H9 (cell line): ENCODE data around the gene SEPTIN2. TPM values are rescaled to one million over a fixed set of nuclear protein-coding genes. Genes with fewer than 3 reads are reported as not detected.

Source experiments
- DNase-seq: peaks from one replicate; pipeline ENCODE4 v3.0.0-alpha.2; 2017
- H2AFZ ChIP-seq: one replicate; pipeline ENCODE4 v1.6.1; 2013; ENCODE audit warnings: mild to moderate bottlenecking, low read length, control low read depth, moderate library complexity
- H2AK5ac ChIP-seq: 2 replicates; pipeline ENCODE4 v1.6.1; 2013; ENCODE audit warnings: low read length, control low read depth, mixed read lengths; ENCODE audit not compliant: insufficient read length
- H2BK120ac ChIP-seq: one replicate; pipeline ENCODE4 v1.6.1; 2013; ENCODE audit warnings: low read depth, mild to moderate bottlenecking, low read length, control low read depth, inconsistent platforms; ENCODE audit not compliant: poor library complexity, severe bottlenecking
- H2BK12ac ChIP-seq: 2 replicates; pipeline ENCODE4 v1.6.1; 2013; ENCODE audit warnings: low read length, control low read depth, mixed read lengths, low read depth; ENCODE audit not compliant: insufficient read length
- H2BK15ac ChIP-seq: 2 replicates; pipeline ENCODE4 v1.6.1; 2013; ENCODE audit warnings: low read depth, low read length, control low read depth
- H2BK20ac ChIP-seq: one replicate; pipeline ENCODE4 v1.6.1; 2013; ENCODE audit warnings: low read depth, mild to moderate bottlenecking, low read length, control low read depth, inconsistent platforms; ENCODE audit not compliant: poor library complexity, severe bottlenecking
- H2BK5ac ChIP-seq: 2 replicates; pipeline ENCODE4 v1.6.1; 2013; ENCODE audit warnings: low read length, control low read depth, mixed read lengths; ENCODE audit not compliant: insufficient read length
- H3K14ac ChIP-seq: 2 replicates; pipeline ENCODE4 v1.6.1; 2013; ENCODE audit warnings: low read length, control low read depth; ENCODE audit not compliant: insufficient read depth
- H3K18ac ChIP-seq: 2 replicates; pipeline ENCODE4 v1.6.1; 2013; ENCODE audit warnings: low read depth, mild to moderate bottlenecking, mixed read lengths, low read length, control low read depth; ENCODE audit not compliant: insufficient read length
- H3K23ac ChIP-seq: 2 replicates; pipeline ENCODE4 v1.6.1; 2013; ENCODE audit warnings: low read length, control low read depth, mixed read lengths, low read depth; ENCODE audit not compliant: insufficient read length
- H3K23me2 ChIP-seq: 2 replicates; pipeline ENCODE4 v1.6.1; 2013; ENCODE audit warnings: low read depth, mild to moderate bottlenecking, mixed read lengths, low read length, control low read depth; ENCODE audit not compliant: insufficient read length, poor library complexity, severe bottlenecking
- H3K27ac ChIP-seq: 2 replicates; pipeline ENCODE4 v1.5.1; 2013; ENCODE audit warnings: low read length, control low read depth, mixed read lengths, low read depth; ENCODE audit not compliant: insufficient read length
- H3K27me3 ChIP-seq: 2 replicates; pipeline ENCODE4 v1.6.1; 2013; ENCODE audit warnings: low read length, control low read depth, inconsistent platforms; ENCODE audit not compliant: insufficient read depth
- H3K4ac ChIP-seq: 2 replicates; pipeline ENCODE4 v1.6.1; 2013; ENCODE audit warnings: low read depth, mild to moderate bottlenecking, control low read depth, inconsistent platforms, low read length, moderate library complexity
- H3K4me1 ChIP-seq: 2 replicates; pipeline ENCODE4 v1.6.1; 2013; ENCODE audit warnings: low read length, control low read depth, inconsistent platforms; ENCODE audit not compliant: insufficient read depth
- H3K4me2 ChIP-seq: 2 replicates; pipeline ENCODE4 v1.6.1; 2013; ENCODE audit warnings: low read length, control low read depth, mixed read lengths; ENCODE audit not compliant: insufficient read length, insufficient read depth
- H3K56ac ChIP-seq: 2 replicates; pipeline ENCODE4 v1.6.1; 2013; ENCODE audit warnings: low read depth, mild to moderate bottlenecking, mixed read lengths, low read length, control low read depth; ENCODE audit not compliant: insufficient read length
- H3K79me1 ChIP-seq: 2 replicates; pipeline ENCODE4 v1.6.1; 2013; ENCODE audit warnings: low read depth, mild to moderate bottlenecking, moderate library complexity, low read length, control low read depth, inconsistent platforms; ENCODE audit not compliant: insufficient read depth, poor library complexity, severe bottlenecking
- H3K79me2 ChIP-seq: 2 replicates; pipeline ENCODE4 v1.6.1; 2013; ENCODE audit warnings: low read length, control low read depth, inconsistent platforms; ENCODE audit not compliant: insufficient read depth
- H3K9ac ChIP-seq: 2 replicates; pipeline ENCODE4 v1.6.1; 2013; ENCODE audit warnings: low read length, control low read depth, mixed read lengths; ENCODE audit not compliant: insufficient read length; ENCODE audit errors: extremely low read depth
- H3K9me3 ChIP-seq: one replicate; pipeline ENCODE4 v1.6.1; 2013; ENCODE audit warnings: low read depth, low read length, inconsistent platforms; ENCODE audit not compliant: control insufficient read depth
- H3T11ph ChIP-seq: one replicate; pipeline ENCODE4 v1.6.1; 2013; ENCODE audit warnings: mild to moderate bottlenecking, low read length, control low read depth, inconsistent platforms
- H4K20me1 ChIP-seq: one replicate; pipeline ENCODE4 v1.6.1; 2013; ENCODE audit not compliant: control insufficient read depth, insufficient read length, insufficient read depth
- H4K5ac ChIP-seq: 2 replicates; pipeline ENCODE4 v1.6.1; 2013; ENCODE audit warnings: low read depth, mild to moderate bottlenecking, mixed read lengths, low read length, control low read depth; ENCODE audit not compliant: insufficient read length
- H4K8ac ChIP-seq: replicated peaks from 2 replicates; pipeline ENCODE4 v1.6.1; 2013; ENCODE audit warnings: low read length, control low read depth, mixed read lengths, low read depth; ENCODE audit not compliant: insufficient read length
- H4K91ac ChIP-seq: 2 replicates; pipeline ENCODE4 v1.6.1; 2013; ENCODE audit warnings: low read depth, mild to moderate bottlenecking, moderate library complexity, mixed read lengths, low read length, control low read depth; ENCODE audit not compliant: insufficient read length
- H3K27ac Mint-ChIP-seq, 3 experiments: 2 replicates in 2 of 3; 3 replicates in 1 of 3; pipeline ENCODE4 v1.8.0; 2020 to 2021; ENCODE audit warnings: mixed read lengths in 3 of 3, mild to moderate bottlenecking in 1 of 3, moderate library complexity in 1 of 3
- H3K27me3 Mint-ChIP-seq: 2 replicates; pipeline ENCODE4 v1.8.0; 2021; ENCODE audit warnings: low read depth, mild to moderate bottlenecking, moderate library complexity, mixed read lengths
- H3K36me3 Mint-ChIP-seq, 3 experiments: 2 replicates in 2 of 3; 3 replicates in 1 of 3; pipeline ENCODE4 v1.8.0; 2020 to 2021; ENCODE audit warnings: low read depth in 3 of 3, mixed read lengths in 3 of 3; ENCODE audit not compliant: insufficient read depth in 1 of 3
- H3K4me1 Mint-ChIP-seq, 2 experiments: 2 replicates each; pipeline ENCODE4 v1.8.0; 2020; ENCODE audit warnings: mixed read lengths in 2 of 2
- H3K4me3 Mint-ChIP-seq, 2 experiments: 2 replicates in 1 of 2; 3 replicates in 1 of 2; pipeline ENCODE4 v1.8.0; 2020 to 2021; ENCODE audit warnings: mild to moderate bottlenecking in 2 of 2, mixed read lengths in 2 of 2, moderate library complexity in 1 of 2
- H3K9me3 Mint-ChIP-seq, 2 experiments: 2 replicates in 1 of 2; 3 replicates in 1 of 2; pipeline ENCODE4 v1.8.0; 2020; ENCODE audit warnings: mild to moderate bottlenecking in 2 of 2, mixed read lengths in 2 of 2, moderate library complexity in 1 of 2
- CTCF ChIP-seq: fragments of 200-600 bp; sonication (generic); conservative IDR thresholded peaks from 3 replicates; pipeline ENCODE4 v1.8.0; 2021; ENCODE audit warnings: antibody characterized with exemption, mild to moderate bottlenecking
- WGBS: extraction: QIAGEN DNeasy Blood & Tissue Kit; methylation state at CpG from one replicate; pipeline ENCODE4 v1.1.7; 2013; ENCODE audit warnings: missing lambda C conversion rate, low lambda C conversion rate, mixed read lengths; ENCODE audit not compliant: insufficient read length; ENCODE audit errors: extremely low coverage; 5-methylcytosine and 5-hydroxymethylcytosine counted together
- total RNA-seq: library from RNA; stranded (reverse); gene quantifications from 2 replicates; pipeline ENCODE4 v1.2.1, GENCODE V29; 2021

The SEPTIN2 gene
- total RNA-seq, 1 experiment from 2014 or later = 385 TPM

DNA sequence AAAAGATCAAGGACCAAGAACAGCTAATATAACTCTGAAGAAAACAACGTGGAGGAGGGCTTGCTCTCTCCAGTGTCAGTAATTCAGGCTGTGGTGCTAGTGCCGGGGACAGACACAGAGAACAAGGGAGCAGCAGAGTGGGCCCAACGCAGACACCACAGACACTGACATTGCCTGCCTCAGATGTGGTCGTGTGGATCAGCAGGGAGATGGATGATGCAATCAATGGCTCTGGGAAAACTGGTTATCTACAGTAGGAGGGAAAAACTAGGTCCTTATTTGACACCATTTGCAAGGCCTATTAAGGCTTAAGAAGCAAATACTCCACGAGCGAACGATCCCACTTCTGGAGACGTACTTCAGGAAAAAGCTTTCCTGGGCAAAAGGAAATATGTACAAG lies 36.3 kb upstream of the SEPTIN2 start:
- no peak overlapping the region for H3K27ac ChIP-seq

More for the DNA sequence above, 36.3 kb upstream of the SEPTIN2 start:
- Mint-ChIP-seq H3K36me3 (peaks cover 0 to 6% (median 0%) of the 10 kb centered on the region in 3 experiments; a peak in 3 of 7 replicates), H3K4me3 (no peak overlapping the region), H3K9me3 (no peaks in the 10 kb centered on the region; a peak in 1 of 5 replicates), H3K27me3 (no peaks in the 10 kb centered on the region), H3K27ac (peak overlapping the region; percentile 31 to 87 (median 59); a peak in 5 of 7 replicates), H3K4me1 (peaks cover 11 to 12% of the 10 kb centered on the region in 2 experiments)
- no peak overlapping the region for H2BK15ac ChIP-seq
- H3T11ph ChIP-seq = no peak overlapping the region
- no peak overlapping the region for H3K56ac ChIP-seq
- H3K4me1 ChIP-seq = peaks cover 3% of the 10 kb centered on the region; the same call in 1 of the 2 replicates
- no peak overlapping the region for H3K4ac ChIP-seq
- no peak overlapping the region for H4K91ac ChIP-seq
- no peak overlapping the region for H3K4me2 ChIP-seq
- no peak overlapping the region for H2AK5ac ChIP-seq
- H3K9ac ChIP-seq = peak overlapping the region; percentile 54
- H3K79me2 ChIP-seq = peaks cover 4% of the 10 kb centered on the region; the same call in 1 of the 2 replicates
- H3K23ac ChIP-seq = no peak overlapping the region
- H4K8ac ChIP-seq = peak overlapping the region; percentile 39
- no peaks in the 10 kb centered on the region for H3K27me3 ChIP-seq
- H2AFZ ChIP-seq = no peak overlapping the region
- no peak for DNase-seq
- WGBS = no CpG with 5 or more reads among the region's 8 CpGs
- no peak for TF ChIP-seq CTCF
- no peak overlapping the region for H2BK5ac ChIP-seq
- H2BK120ac ChIP-seq = no peak overlapping the region
- no peak overlapping the region for H2BK20ac ChIP-seq
- H3K14ac ChIP-seq = no peak overlapping the region
- peak overlapping the region; percentile 44 for H3K18ac ChIP-seq
- H4K5ac ChIP-seq = peak overlapping the region; percentile 25
- no peaks in the 10 kb centered on the region for H3K9me3 ChIP-seq
- no peak overlapping the region for H2BK12ac ChIP-seq
- no peaks in the 10 kb centered on the region for H4K20me1 ChIP-seq
- H3K79me1 ChIP-seq = peaks cover 13% of the 10 kb centered on the region
- H3K23me2 ChIP-seq = no peaks in the 10 kb centered on the region
